Glomerular endothelial cell (primary cell): ENCODE measurements around the gene EXOSC7. TPM values are rescaled to one million over a fixed set of nuclear protein-coding genes. Genes with fewer than 3 reads are reported as not detected.
"Not testable (repeated sequence)": the region's sequence is repeated elsewhere in the genome, so short reads cannot be mapped to it uniquely, and the experiment has no call there.

Source experiments
- DNase-seq: peaks from one replicate; pipeline ENCODE4 v3.0.0-alpha.2; 2011; ENCODE audit warnings: low read depth, low spot score; ENCODE audit errors: extremely low read depth
- total RNA-seq: library from RNA; depleted of rRNA; stranded (reverse); fragments of >200 nt; gene quantifications from 2 replicates; pipeline ENCODE4 v1.2.3, GENCODE V29; 2015

The EXOSC7 gene
- total RNA-seq, 1 donor from 2014 or later = 43.0 TPM

DNA sequence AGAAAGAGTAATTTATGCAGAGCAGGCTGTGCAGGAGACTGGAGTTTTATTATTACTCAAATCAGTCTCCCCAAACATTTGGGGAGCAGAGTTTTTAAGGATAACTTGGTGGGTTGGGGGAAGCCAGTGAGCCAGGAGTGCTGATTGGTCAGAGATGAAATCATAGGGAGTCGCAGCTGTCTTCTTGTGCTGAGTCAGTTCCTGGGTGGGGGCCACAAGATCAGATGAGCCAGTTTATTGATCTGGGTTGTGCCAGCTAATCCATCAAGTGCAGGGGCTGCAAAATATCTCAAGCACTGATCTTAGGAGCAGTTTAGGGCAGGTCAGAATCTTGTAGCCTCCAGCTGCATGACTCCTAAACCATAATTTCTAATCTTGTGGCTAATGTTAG, 77.8 kb downstream of the EXOSC7 start:
- DNase-seq = not testable (repeated sequence)

DNA sequence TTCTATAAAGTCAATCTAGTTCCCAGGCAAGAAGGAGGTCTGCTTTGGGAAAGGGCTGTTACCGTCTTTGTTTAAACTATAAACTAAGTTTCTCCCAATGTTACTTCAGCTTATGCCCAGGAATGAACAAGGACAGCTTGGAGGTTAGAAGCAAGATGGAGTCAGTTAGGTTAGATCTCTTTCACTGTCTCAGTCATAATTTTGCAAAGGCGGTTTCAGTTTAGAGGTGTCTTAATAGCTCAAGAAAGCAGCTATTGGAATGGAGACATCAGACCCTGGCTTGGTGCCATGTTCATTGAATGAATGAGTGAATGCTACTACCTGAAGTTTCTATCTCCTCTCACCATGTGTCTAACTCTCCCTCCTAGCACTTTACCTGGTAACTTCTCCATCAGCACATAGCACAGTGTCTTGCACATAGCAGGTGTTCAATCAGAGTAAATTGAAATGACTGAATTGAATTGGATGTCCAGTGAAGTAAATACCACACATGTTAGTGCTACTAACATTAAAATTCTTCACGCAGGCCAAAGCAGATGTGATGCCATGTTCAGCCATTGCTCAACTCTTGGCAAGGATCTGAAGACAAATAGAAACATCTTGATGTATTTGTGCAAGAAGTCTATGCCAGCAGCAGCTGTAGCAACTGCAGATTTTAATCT, 78.3 kb downstream of the EXOSC7 start:
- DNase-seq = no peak

DNA sequence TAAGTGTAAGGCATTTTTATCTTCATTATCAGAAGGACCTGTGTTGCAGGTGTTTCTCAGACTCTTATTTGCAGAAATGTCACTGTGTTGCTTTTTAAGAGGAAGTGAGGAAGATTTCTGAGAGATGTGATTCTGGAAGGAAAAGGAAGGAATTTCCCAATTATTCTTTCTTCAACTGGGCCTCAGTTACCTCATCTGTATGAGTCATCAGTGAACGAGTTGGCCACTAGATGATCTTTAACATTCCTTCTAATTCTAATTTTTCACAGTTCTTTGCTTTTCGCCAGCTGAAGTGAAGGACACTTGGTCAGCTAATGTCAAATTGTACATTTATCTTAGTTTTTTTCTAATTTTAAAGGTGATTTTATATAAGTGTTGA, 79.0 kb downstream of the EXOSC7 start:
- no peak for DNase-seq

DNA sequence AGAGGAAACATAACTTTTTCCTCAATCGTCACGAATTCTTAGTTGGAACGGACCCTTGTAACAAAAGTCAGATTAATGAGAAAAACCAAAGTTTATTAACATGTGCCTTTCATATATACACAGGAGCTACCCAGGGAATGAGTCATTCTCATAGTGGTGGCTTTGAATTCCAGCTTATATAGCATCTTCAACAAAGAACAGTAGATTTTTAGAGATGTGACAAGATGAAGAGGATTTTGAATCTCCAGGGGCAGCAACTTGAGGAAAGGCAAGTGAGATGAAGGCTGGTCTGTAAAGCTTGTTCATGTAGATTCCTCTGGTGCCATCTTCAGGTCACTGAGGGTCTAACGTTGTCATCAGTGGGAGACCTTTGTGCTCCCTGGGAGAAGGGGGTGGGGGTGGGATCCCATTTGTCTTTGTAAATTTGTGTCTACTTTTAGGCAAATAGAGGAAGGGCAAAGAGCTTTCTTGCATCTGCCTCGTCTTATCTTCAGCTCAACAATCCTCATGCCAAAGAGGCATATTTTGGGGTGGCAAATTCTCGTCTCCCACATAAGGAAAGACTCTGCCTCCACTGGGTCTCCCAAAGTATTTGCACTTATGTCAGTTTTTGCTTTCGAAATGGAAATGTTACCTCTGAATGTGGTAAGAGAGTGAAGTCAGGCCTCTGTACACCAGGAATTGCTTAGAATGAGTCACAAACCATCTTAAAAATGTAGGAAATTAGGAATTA, 79.5 kb downstream of the EXOSC7 start:
- no peak for DNase-seq

DNA sequence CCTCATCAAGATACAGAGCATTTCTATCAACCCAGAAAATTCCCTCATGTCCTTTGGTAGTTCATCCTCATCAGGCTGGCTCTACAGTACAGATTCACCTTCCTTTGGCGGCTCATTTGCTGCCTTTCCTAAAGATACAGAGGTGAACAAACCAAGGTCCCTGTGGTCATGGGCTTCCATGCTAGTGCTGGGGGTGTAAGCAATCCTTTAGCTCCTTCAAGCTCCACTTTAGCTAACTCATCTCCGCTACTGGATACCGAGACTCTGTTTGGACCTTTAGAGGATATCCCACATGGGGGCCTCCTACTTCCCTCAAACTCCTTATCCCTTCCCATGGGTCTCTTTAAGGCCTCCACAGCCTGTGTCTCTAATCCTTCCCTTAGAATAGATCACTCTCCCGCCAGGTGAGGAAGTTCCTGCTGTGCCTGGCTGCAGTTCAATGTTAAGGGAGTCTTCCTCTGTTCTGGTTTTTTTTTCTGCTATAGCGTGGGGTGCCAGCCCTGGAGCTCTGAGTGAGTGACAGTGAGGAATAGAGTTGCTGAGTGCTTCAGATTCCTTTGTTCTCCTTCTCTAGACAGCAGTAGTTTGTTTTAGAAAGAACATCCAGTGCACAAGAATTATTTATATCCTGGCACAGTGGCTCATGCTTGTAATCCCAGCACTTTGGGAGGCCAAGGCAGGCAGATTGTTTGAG, 80.7 kb downstream of the EXOSC7 start:
- DNase-seq = no peak

DNA sequence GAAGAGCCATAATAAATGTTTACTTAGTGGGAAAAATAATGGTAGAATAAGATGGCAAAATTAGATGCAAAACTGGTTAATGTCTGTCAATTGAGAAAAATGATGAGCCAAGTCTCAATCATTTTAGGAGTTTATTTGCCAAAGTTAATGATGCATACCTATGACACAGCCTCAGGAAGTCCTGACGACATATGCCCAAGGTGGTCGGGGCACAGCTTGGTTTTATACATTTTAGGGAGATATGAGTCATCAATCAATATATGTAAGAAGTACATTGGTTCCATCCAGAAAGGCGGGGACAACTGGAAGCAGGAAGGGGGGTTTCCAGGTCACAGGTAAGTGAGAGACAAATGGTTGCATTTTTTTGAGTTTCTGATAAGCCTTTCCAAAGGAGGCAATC, 81.5 kb downstream of the EXOSC7 start:
- DNase-seq = no peak

DNA sequence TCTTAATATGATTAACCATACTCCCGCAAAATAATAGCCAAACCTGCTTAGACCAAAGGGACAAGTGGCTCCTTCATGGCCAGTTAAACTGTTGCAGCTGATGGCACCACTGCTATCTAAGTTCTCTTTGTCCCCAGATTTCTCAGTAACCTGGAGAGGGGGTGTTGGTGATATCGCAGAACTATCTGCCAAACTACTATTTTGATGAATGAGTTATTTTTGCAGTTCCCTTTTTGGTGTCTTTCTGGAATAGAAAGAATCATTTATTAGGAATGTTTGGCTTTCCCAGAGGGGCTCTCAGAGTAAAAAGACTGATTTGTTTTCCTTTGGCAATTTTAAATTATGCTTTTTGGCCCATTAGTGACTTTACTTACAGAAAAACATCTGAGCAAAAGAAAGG, 83.1 kb downstream of the EXOSC7 start:
- no peak for DNase-seq

DNA sequence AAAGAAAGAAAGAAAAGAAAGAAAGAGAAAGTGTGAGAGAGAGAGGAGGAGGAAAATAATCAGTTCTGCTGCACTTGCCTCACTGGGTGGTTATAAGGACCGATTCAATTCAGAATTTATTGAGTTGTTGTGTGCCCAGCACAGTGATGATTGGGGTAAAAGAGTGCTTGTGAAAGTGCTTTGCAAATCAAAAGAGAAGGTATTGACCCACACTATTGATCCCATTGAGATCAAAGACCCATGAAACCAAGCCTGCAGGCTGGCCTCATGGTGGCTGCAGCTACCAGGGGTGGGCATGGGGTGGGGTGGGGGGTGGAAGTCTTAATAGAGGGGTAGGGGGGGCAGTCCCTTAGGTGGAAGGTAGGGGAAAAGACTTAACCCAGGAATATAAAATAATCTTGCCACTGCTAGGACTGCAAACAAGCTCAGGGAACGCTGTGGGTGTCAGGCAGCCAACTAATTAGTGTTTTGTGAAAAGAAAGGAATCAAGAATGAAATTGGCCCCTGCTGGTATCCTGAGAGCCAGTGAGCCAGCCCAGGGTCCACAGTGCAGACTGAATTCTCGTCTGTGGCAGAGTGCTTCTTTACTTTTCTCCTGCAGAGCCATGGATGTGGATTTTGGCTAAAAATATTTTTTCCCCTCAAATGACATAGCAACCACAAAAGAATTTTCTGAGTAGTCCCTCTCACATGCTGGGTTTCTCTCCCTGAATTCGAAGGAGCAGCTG, 84.3 kb downstream of the EXOSC7 start:
- DNase-seq = no peak

Other genes with a start within 250 kb of the EXOSC7 start
- gene ZNF501, start 246.6 kb upstream of the EXOSC7 start, total RNA-seq = 2.2 and 4.0 TPM in 2 replicates
- 16.7 and 18.1 TPM in 2 replicates for gene KIAA1143, start 214.6 kb upstream of the EXOSC7 start, total RNA-seq
- gene KIF15, start 214.4 kb upstream of the EXOSC7 start, total RNA-seq = 0.92 and 3.7 TPM in 2 replicates
- gene TMEM42, start 114.3 kb upstream of the EXOSC7 start, total RNA-seq = 14.5 and 17.1 TPM in 2 replicates
- gene TGM4, start 101.6 kb upstream of the EXOSC7 start, total RNA-seq = not detected in 2 replicates
- 61.0 and 81.9 TPM in 2 replicates for gene ZDHHC3, start 70 bp upstream of the EXOSC7 start, total RNA-seq
- gene CLEC3B, start 50.1 kb downstream of the EXOSC7 start, total RNA-seq = not detected in 2 replicates
- 19.4 and 31.7 TPM in 2 replicates for gene CDCP1, start 170.1 kb downstream of the EXOSC7 start, total RNA-seq